Measurements from ENCODE around the gene REXO4. TPM values are rescaled to one million over a fixed set of nuclear protein-coding genes. Genes with fewer than 3 reads are reported as not detected.

Gene REXO4
- total RNA-seq, 1 experiment from 2014 or later = 43.6 TPM

DNA sequence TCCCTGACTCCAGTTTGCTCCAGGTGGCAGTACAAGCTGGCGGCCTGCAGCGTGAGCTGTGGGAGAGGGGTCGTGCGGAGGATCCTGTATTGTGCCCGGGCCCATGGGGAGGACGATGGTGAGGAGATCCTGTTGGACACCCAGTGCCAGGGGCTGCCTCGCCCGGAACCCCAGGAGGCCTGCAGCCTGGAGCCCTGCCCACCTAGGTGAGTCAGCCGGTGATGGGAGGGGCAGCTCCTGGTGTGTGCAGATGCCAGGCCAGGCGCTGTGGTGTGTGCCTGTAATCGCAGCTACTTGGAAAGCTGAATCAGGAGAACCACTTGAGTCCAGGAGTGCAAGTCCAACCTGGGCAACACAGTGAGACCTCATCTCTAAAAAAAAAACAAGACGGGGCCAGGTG, 31.9 kb upstream of the REXO4 start:
- H3K4me3 ChIP-seq (ENCODE audit: low read depth, low read length) = no peak overlapping the region
- intact Hi-C loops (cut with micrococcal nuclease; ENCODE audit: unreplicated experiment) = no loop called here
- H3K9me3 ChIP-seq = no peaks in the 10 kb centered on the region
- no peaks in the 10 kb centered on the region for H3K9me3 Mint-ChIP-seq (ENCODE audit: unreplicated experiment)
- no peak overlapping the region for H3K4me3 Mint-ChIP-seq (ENCODE audit: unreplicated experiment)
- TF ChIP-seq, protein P1, sequence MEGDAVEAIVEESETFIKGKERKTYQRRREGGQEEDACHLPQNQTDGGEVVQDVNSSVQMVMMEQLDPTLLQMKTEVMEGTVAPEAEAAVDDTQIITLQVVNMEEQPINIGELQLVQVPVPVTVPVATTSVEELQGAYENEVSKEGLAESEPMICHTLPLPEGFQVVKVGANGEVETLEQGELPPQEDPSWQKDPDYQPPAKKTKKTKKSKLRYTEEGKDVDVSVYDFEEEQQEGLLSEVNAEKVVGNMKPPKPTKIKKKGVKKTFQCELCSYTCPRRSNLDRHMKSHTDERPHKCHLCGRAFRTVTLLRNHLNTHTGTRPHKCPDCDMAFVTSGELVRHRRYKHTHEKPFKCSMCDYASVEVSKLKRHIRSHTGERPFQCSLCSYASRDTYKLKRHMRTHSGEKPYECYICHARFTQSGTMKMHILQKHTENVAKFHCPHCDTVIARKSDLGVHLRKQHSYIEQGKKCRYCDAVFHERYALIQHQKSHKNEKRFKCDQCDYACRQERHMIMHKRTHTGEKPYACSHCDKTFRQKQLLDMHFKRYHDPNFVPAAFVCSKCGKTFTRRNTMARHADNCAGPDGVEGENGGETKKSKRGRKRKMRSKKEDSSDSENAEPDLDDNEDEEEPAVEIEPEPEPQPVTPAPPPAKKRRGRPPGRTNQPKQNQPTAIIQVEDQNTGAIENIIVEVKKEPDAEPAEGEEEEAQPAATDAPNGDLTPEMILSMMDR (IDR thresholded peaks at IDR 0.05; ENCODE audit: insufficient read depth in 1 of 2, low read depth in 1 of 2, low read length in 1 of 2, severe bottlenecking in 1 of 2, unreplicated experiment in 1 of 2) = no peak
- ChIA-PET CTCF (no interaction called here), POLR2A (no interaction called here)
- H3K4me1 ChIP-seq = no peaks in the 10 kb centered on the region
- no peaks in the 10 kb centered on the region for H3K36me3 Mint-ChIP-seq (ENCODE audit: insufficient read depth, unreplicated experiment)
- no TSS peak for BruUV-seq (replicated peaks)
- no peaks in the 10 kb centered on the region for H3K36me3 ChIP-seq (ENCODE audit: control insufficient read depth, insufficient read depth, low read length)
- no peak overlapping the region for H3K27ac Mint-ChIP-seq (ENCODE audit: unreplicated experiment)
- H3K4me1 Mint-ChIP-seq (ENCODE audit: low read depth, unreplicated experiment) = no peaks in the 10 kb centered on the region
- DNase-seq = no peak
- peaks cover 4% of the 10 kb centered on the region for H3K27me3 Mint-ChIP-seq (ENCODE audit: insufficient read depth, unreplicated experiment)
- H3K27me3 ChIP-seq (replicated peaks; ENCODE audit: control insufficient read depth, insufficient read depth, low read length) = no peaks in the 10 kb centered on the region

DNA sequence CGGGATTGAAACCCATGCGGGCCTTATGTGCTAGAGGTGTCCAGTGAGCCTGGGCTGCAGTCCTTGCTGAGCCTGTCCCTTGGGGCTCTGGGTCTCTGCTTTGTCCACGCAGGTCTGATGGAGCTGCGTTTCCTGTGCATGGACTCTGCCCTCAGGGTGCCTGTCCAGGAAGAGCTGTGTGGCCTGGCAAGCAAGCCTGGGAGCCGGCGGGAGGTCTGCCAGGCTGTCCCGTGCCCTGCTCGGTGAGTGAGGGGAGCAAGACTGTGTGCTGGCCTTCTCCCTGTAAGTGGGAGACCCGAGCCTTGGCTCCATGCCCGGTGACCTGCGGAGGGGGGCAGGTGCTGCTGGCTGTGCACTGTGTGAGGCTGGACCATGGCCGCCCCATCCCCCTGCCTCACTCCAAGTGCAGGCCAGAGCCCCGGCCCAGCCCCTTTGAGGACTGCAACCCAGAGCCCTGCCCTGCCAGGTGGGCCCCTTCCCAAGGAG, 30.7 kb upstream of the REXO4 start:
- no peaks in the 10 kb centered on the region for H3K9me3 Mint-ChIP-seq (ENCODE audit: unreplicated experiment)
- Histone ChIP-seq H3K27me3 (replicated peaks; ENCODE audit: control insufficient read depth, insufficient read depth, low read length) (no peaks in the 10 kb centered on the region), H3K4me1 (no peaks in the 10 kb centered on the region), H3K4me3 (ENCODE audit: low read depth, low read length) (no peak overlapping the region), H3K9me3 (no peaks in the 10 kb centered on the region), H3K36me3 (ENCODE audit: control insufficient read depth, insufficient read depth, low read length) (no peaks in the 10 kb centered on the region)
- peaks cover 4% of the 10 kb centered on the region for H3K27me3 Mint-ChIP-seq (ENCODE audit: insufficient read depth, unreplicated experiment)
- no peak for DNase-seq
- no TSS peak for BruUV-seq (replicated peaks)
- CTCF ChIA-PET = no interaction called here
- intact Hi-C loops (cut with micrococcal nuclease; ENCODE audit: unreplicated experiment) = no loop called here
- H3K4me3 Mint-ChIP-seq (ENCODE audit: unreplicated experiment) = no peak overlapping the region
- no peaks in the 10 kb centered on the region for H3K4me1 Mint-ChIP-seq (ENCODE audit: low read depth, unreplicated experiment)
- TF ChIP-seq, protein P1 (IDR thresholded peaks at IDR 0.05; ENCODE audit: insufficient read depth in 1 of 2, low read depth in 1 of 2, low read length in 1 of 2, severe bottlenecking in 1 of 2, unreplicated experiment in 1 of 2) = no peak
- no peak overlapping the region for H3K27ac Mint-ChIP-seq (ENCODE audit: unreplicated experiment)
- no peaks in the 10 kb centered on the region for H3K36me3 Mint-ChIP-seq (ENCODE audit: insufficient read depth, unreplicated experiment)
- POLR2A ChIA-PET = no interaction called here

DNA sequence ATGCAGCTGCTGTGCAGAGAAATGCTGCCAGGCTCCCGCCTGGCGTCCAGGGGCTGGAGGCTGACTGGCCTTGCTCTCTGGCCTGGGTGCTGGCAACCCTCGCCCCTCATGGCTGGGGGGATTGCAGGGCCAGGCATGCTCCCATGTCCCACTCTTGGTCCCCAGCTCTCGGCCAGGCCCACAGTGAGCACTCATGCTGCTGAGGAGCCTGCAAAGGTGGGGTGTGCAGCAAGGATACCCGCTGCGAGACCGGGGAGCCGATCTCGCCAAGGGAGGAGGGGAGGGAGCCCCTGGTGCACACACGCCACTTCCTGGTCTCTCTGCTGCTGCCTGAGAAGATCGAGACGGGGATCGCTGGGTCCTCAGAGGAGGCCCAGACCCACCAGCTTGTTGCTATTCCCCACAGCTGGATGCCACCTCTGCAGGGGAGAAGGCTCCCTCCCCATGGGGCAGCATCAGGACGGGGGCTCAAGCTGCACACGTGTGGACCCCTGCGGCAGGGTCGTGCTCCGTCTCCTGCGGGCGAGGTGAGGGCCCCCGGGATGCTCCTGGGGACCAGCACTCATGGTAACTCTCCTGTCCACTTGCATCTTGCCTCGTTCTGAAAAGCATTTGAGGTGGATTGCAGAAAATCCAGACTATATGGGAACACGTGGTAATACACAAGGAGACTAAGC, 27.6 kb upstream of the REXO4 start:
- Mint-ChIP-seq H3K4me3 (ENCODE audit: unreplicated experiment) (no peak overlapping the region), H3K27me3 (ENCODE audit: insufficient read depth, unreplicated experiment) (peaks cover 4% of the 10 kb centered on the region), H3K27ac (ENCODE audit: unreplicated experiment) (no peak overlapping the region), H3K4me1 (ENCODE audit: low read depth, unreplicated experiment) (no peaks in the 10 kb centered on the region), H3K9me3 (ENCODE audit: unreplicated experiment) (no peaks in the 10 kb centered on the region), H3K36me3 (ENCODE audit: insufficient read depth, unreplicated experiment) (no peaks in the 10 kb centered on the region)
- no peak overlapping the region for H3K4me3 ChIP-seq (ENCODE audit: low read depth, low read length)
- no peaks in the 10 kb centered on the region for H3K27me3 ChIP-seq (replicated peaks; ENCODE audit: control insufficient read depth, insufficient read depth, low read length)
- TF ChIP-seq, protein P1 (IDR thresholded peaks at IDR 0.05; ENCODE audit: insufficient read depth in 1 of 2, low read depth in 1 of 2, low read length in 1 of 2, severe bottlenecking in 1 of 2, unreplicated experiment in 1 of 2) = no peak
- CTCF ChIA-PET = interaction anchor here (2.7 kb wide), 1 partner anchor 14 kb away, joined by 22 read pairs; the partner anchor contains the start of gene CACFD1
- no peaks in the 10 kb centered on the region for H3K4me1 ChIP-seq
- no peak for DNase-seq
- POLR2A ChIA-PET = interaction anchor here (0.5 kb wide), 1 partner anchor 14 kb away, joined by 8 read pairs; the partner anchor contains the start of gene CACFD1
- no TSS peak for BruUV-seq (replicated peaks)
- intact Hi-C loops (cut with micrococcal nuclease; ENCODE audit: unreplicated experiment) = no loop called here
- no peaks in the 10 kb centered on the region for H3K36me3 ChIP-seq (ENCODE audit: control insufficient read depth, insufficient read depth, low read length)
- no peaks in the 10 kb centered on the region for H3K9me3 ChIP-seq

All from Caco-2 (cell line).